Measurements from ENCODE around the gene CETP. TPM values are rescaled to one million over a fixed set of nuclear protein-coding genes. Genes with fewer than 3 reads are reported as not detected.

The CETP gene
- total and polyA plus RNA-seq, 2 of the 13 experiments (the other 11 are each of a cell fraction or from before 2014, with no cell fraction given) = 0.31 to 9.8 TPM

DNA sequence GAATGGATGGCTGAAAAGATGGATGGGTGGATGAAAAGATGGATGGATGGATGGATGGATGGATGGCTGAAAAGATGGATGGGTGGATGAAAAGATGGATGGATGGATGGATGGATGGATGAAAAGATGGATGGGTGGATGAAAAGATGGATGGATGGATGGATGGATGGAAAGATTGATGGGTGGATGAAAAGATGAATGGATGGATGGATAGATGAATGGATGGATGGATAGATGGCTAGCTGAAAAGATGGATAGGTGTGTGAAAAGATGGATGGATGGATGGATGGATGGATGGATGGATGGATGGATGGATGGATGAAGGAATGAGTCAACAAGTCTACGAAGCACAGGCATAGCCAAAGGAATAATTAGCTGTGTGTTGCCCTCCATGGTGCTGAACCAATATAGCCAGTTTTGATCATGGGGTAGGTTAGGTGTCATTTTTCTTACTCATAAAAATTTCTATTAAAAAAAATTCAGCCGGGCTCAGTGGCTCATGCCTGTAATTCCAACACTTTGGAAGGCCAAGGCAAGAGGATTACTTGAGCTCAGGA lies 68.7 kb downstream of the CETP start (continued):
- no peak for TF ChIP-seq USF2 (IDR thresholded peaks at IDR 0.05; ENCODE audit: low read depth, low read length)
- no peak for TF ChIP-seq USF2 (CRISPR knock-in tag; IDR thresholded peaks at IDR 0.05; ENCODE audit: borderline replicate concordance)
- no peak for TF ChIP-seq MTA1 (CRISPR knock-in tag; IDR thresholded peaks at IDR 0.05; ENCODE audit: borderline replicate concordance)

GRCh38 chr16:57031156-57031555 lies 69.4 kb downstream of the CETP start:
- FAIRE-seq (peak; percentile 21), DNase-seq (ENCODE audit: low spot score) (no peak), ATAC-seq (no peak)
- Histone ChIP-seq H3K9ac (ENCODE audit: insufficient read depth, low read depth, low read length) (no peak overlapping the region), H3K4me3 (replicated peaks in 1 of 3; ENCODE audit: insufficient read depth in 1 of 3, low read depth in 2 of 3, low read length in 3 of 3) (no peak overlapping the region), H3K27me3 (ENCODE audit: control insufficient read depth in 1 of 2, insufficient read depth in 2 of 2, low read length in 2 of 2) (peaks cover 0 to 3% of the 10 kb centered on the region in 2 experiments; a peak in 1 of 5 replicates), H3K79me2 (ENCODE audit: insufficient read depth, low read length) (no peaks in the 10 kb centered on the region), H3K4me2 (ENCODE audit: low read depth, low read length) (no peak overlapping the region), H3K4me1 (ENCODE audit: insufficient read depth, low read length) (peaks cover 19% of the 10 kb centered on the region), H3K9me3 (ENCODE audit: low read length) (no peaks in the 10 kb centered on the region), H4K20me1 (ENCODE audit: insufficient read depth, low read length) (no peaks in the 10 kb centered on the region), H2AFZ (ENCODE audit: low read length) (no peak overlapping the region), H3K27ac (ENCODE audit: extremely low read length, insufficient read depth, low read length) (no peak overlapping the region), H3K36me3 (replicated peaks in 1 of 2; ENCODE audit: control insufficient read depth in 1 of 2, insufficient read depth in 2 of 2, low read length in 2 of 2) (no peaks in the 10 kb centered on the region)
- CTCF ChIA-PET (ENCODE audit: low intra/inter-chr PET ratio, low total read pairs) = no interaction called here
- 79% methylated on average over 4 of the region's 4 CpGs for WGBS (ENCODE audit: low lambda C conversion rate)
- no TSS peak for BruUV-seq (replicated peaks)
- intact Hi-C loops (cut with micrococcal nuclease; ENCODE audit: unreplicated experiment) = no loop called here
- in situ Hi-C loops (cut with HindIII; ENCODE audit: extremely low pct_ligation_motif_present, low pct_unique_long_range_greater_than_20kb) = no loop called here
- POLR2A ChIA-PET = no interaction called here
- TF ChIP-seq, protein P1, sequence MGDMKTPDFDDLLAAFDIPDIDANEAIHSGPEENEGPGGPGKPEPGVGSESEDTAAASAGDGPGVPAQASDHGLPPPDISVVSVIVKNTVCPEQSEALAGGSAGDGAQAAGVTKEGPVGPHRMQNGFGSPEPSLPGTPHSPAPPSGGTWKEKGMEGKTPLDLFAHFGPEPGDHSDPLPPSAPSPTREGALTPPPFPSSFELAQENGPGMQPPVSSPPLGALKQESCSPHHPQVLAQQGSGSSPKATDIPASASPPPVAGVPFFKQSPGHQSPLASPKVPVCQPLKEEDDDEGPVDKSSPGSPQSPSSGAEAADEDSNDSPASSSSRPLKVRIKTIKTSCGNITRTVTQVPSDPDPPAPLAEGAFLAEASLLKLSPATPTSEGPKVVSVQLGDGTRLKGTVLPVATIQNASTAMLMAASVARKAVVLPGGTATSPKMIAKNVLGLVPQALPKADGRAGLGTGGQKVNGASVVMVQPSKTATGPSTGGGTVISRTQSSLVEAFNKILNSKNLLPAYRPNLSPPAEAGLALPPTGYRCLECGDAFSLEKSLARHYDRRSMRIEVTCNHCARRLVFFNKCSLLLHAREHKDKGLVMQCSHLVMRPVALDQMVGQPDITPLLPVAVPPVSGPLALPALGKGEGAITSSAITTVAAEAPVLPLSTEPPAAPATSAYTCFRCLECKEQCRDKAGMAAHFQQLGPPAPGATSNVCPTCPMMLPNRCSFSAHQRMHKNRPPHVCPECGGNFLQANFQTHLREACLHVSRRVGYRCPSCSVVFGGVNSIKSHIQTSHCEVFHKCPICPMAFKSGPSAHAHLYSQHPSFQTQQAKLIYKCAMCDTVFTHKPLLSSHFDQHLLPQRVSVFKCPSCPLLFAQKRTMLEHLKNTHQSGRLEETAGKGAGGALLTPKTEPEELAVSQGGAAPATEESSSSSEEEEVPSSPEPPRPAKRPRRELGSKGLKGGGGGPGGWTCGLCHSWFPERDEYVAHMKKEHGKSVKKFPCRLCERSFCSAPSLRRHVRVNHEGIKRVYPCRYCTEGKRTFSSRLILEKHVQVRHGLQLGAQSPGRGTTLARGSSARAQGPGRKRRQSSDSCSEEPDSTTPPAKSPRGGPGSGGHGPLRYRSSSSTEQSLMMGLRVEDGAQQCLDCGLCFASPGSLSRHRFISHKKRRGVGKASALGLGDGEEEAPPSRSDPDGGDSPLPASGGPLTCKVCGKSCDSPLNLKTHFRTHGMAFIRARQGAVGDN (CRISPR knock-in tag; IDR thresholded peaks at IDR 0.05) = no peak
- no peak for TF ChIP-seq SMARCC2 (IDR thresholded peaks at IDR 0.05)
- no peak for TF ChIP-seq HNF1A (IDR thresholded peaks at IDR 0.05; ENCODE audit: low read depth)
- no peak for TF ChIP-seq HNF1A (CRISPR knock-in tag; IDR thresholded peaks at IDR 0.05; ENCODE audit: borderline replicate concordance)
- no peak for TF ChIP-seq RORA (CRISPR knock-in tag; IDR thresholded peaks at IDR 0.05)
- no peak for TF ChIP-seq ZNF781 (CRISPR knock-in tag; IDR thresholded peaks at IDR 0.05; ENCODE audit: borderline replicate concordance, not compliant biosample characterization)
- no peak for TF ChIP-seq ZNF724P (CRISPR knock-in tag; IDR thresholded peaks at IDR 0.05; ENCODE audit: borderline replicate concordance)
- TF ChIP-seq STAG1 (CRISPR knock-in tag; IDR thresholded peaks at IDR 0.05) = no peak
- TF ChIP-seq TBX3 (IDR thresholded peaks at IDR 0.05; ENCODE audit: borderline replicate concordance) = no peak
- no peak for TF ChIP-seq HHEX (CRISPR knock-in tag; IDR thresholded peaks at IDR 0.05)
